GM18526 (cell line): ENCODE results near the gene TMPRSS11B.

Experiments
- POLR2A ChIP-seq: IDR thresholded peaks from 3 replicates; pipeline ENCODE4 v1.6.1; 2011; ENCODE audit not compliant: insufficient read length; ENCODE audit errors: extremely low read depth

TMPRSS11B gene, protein sequence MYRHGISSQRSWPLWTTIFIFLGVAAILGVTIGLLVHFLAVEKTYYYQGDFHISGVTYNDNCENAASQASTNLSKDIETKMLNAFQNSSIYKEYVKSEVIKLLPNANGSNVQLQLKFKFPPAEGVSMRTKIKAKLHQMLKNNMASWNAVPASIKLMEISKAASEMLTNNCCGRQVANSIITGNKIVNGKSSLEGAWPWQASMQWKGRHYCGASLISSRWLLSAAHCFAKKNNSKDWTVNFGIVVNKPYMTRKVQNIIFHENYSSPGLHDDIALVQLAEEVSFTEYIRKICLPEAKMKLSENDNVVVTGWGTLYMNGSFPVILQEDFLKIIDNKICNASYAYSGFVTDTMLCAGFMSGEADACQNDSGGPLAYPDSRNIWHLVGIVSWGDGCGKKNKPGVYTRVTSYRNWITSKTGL

DNA sequence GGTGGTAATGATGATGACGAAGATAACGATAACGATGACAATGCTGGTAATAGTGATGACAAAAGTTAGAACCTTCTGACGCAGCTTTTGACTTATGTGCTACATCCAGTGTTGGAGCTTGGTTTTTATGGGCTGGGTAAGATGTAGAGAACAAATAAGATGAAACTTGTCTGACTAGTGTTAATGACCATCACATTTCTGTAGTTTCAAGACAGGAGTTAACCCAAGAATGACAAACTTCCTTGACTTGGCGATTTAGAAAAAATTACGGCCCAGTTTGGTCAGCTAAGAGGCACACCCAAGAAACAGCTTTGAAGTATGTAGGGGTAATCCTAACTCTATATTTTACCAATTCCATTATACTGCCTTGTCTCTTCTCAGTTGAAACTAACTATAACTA lies at the start of gene TMPRSS11B:
TSS of gene TMPRSS11B (minus strand) at position 101 of the 400 bp plus-strand sequence. CDS start 136 bp downstream, outside the sequence.
- no peak for TF ChIP-seq POLR2A

DNA sequence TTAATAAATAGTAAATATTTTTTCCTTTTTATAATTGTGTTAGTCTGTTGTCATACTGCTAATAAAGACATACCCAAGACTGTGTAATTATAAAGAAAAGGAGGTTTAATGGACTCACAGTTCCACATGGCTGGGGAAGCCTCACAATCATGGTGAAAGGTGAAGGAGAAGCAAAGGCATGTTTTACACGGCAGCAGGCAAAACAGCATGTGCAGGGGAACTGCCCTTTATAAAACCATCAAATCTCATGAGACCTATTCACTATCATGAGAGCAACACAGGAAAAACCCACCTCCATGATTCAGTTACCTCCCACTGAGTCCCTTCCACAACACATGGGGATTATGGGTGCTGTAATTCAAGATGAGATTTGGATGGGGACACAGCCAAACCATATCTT lies 45.8 kb upstream of the TMPRSS11B start:
- TF ChIP-seq POLR2A: no peak

GRCh38 chr4:68288393-68288740 lies 42.9 kb upstream of the TMPRSS11B start:
- no peak for TF ChIP-seq POLR2A

- TF ChIP-seq POLR2A: no peak
Measured at GRCh38 chr4:68287704-68288392, 42.4 kb upstream of the TMPRSS11B start.

DNA sequence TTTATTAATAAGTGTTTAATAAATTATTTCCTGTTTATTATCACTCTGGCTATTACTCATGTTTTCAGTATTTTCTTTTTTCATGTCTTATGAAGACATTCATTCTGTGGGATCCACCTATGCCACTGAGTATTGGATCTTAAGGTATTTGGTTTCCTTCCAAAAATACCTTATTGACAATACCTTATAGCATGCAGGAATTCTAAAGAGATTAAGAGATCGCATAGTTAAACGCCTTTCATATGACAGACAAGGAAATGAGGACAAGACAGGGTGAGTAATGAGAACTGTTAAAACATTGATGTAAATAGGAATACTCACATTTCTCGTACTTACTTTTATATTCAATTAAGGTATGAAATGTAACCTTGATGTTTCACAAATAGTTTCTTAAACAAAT lies 38.2 kb upstream of the TMPRSS11B start:
- no peak for TF ChIP-seq POLR2A

DNA sequence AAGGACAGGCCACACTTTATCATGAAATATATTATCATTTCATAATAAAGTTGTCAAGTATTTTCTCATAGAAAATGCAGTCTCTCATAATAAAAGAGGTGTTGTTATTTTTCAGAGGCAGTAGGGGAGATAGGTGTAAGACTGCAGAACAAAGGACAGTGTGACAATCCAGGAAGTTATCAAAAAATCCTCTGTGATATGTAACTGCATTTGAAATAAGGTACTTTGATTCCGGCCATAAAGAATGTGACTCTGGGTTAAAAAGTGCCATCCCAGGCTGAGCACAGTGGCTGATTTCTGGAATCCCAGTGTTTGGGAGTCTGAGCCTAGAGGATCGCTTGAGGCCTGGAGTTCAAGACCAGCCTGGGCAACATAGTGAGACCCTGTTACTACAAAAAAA lies 37.6 kb upstream of the TMPRSS11B start:
- no peak for TF ChIP-seq POLR2A

DNA sequence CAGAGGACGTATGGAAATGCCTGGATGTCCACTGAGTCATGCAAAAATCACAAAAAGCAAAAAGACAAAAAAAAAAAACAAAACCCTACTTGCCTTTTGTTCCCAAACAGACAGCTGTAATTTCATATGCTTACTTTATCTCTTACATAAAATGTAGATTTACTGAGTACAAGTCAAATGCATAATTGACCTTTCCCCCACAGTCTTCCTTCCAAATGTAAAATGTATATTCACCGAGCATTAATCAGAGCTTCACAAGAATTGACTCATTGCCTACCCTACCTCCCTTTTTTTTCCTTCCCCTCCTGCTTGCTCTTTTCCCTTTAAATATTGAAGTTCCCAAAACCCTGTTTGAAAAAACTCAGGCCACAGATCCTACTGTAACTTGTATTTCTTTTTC lies 32.5 kb upstream of the TMPRSS11B start:
- TF ChIP-seq POLR2A: no peak

GRCh38 chr4:68277627-68278026 lies 32.1 kb upstream of the TMPRSS11B start:
- no peak for TF ChIP-seq POLR2A

DNA sequence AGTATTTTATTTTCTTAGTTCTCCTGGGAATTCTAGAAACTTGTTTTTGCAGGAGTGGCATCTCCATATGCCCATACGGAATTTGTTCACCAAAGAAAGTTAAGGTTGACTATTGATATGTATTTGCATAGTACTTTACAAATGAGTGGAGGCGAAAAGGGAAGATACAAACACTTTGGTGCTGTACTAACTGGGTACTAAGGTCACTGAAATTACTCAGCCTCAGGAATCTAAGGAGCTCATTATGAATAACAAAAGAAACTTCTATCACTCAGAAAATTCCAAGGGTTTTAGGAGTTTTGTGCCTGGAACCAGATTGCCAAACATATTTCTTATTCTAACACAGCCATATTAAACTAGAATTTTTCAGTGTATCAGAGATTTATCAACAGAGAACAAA lies 27.4 kb upstream of the TMPRSS11B start:
- no peak for TF ChIP-seq POLR2A

DNA sequence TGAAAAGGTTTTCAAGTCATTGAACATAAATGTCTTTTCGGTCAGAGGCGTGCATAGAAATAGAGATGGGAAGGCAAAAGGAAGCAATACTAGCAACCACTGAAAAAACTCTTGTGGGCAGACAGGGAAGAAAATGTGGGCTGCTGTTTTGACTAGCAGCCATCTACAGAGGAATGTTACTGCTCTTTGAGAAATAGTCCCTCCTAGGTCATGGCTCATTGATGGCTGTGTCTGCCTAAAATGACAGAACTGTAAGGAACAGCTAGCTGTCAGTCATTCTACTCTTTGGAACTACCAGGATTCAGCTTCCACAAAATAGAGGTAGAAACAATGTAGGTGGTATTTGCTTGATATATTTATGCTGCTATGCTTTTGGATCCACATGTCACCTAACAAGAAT lies 26.9 kb upstream of the TMPRSS11B start:
- no peak for TF ChIP-seq POLR2A

GRCh38 chr4:68271851-68272357 lies 26.4 kb upstream of the TMPRSS11B start:
- no peak for TF ChIP-seq POLR2A

- TF ChIP-seq POLR2A: no peak
Measured at GRCh38 chr4:68267433-68267944, 22.0 kb upstream of the TMPRSS11B start.

DNA sequence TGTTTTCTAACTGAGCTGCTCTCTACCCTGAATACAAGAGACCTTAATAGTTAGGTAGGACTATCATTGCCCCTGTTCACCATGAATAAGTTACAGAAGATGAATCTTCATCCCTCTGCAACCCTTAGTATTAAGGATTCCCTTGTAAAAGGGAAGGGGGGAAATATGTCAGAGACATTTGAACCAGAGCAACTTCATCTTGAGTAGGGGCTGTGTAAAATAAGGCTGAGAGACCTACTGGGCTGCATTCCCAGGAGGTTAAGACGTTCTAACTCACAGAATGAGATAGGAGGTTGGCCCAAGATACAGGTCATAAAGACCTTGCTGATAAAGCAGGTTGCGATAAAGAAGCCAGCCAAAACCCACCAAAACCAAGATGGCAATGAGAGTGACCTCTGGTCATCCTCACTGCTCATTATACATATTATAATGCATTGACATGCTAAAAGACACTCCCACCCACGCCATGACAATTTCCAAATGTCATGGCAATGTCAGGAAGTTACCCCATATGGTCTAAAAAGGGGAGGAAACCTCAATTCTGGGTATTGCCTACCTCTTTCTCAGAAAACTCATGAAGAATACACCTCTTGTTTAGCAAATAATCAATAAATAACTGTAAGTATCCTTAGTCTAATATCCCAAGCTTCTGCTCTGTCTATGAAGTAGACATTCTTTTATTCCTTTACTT lies 19.5 kb upstream of the TMPRSS11B start:
- TF ChIP-seq POLR2A: no peak

DNA sequence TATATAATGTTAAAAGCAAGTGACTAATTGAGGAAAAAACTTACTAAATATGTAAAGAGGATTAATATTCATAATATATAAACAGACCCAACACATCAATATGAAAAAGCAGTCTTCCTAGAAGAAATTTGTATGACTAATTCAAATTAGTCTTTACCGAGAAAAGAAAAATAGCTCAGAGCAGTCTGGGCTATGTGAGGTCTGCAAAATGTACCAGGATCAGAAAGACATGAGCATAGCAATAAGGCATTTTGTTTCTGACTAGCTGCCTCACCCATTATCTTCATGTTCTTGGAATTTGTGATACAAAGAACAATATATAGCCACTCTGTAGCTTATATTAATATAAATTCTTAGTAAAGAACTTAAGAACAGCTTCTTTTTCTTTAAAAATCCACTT lies 13.7 kb upstream of the TMPRSS11B start:
- TF ChIP-seq POLR2A: no peak

DNA sequence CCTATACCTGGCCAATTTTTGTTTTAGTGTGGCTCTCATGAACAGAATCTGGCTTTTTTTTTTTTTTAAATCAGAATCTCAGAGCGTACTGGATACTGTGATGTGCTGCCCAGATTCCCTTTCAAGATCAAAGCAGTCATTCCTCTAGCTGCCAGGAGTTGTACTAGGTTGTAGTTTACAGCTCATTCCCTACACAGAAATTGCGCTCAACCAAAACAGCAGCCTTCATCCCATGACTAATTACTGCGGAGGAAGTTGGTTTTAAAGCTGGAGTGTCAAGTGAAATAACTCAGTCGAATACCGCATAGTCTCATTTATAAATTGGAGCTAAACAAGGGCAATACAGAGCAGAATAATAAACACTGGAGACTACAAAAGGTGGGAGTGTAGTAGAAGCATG lies 12.2 kb upstream of the TMPRSS11B start:
- no peak for TF ChIP-seq POLR2A

GRCh38 chr4:68256284-68256683 lies 10.8 kb upstream of the TMPRSS11B start:
- TF ChIP-seq POLR2A: no peak
